GM10847 (cell line): ENCODE measurements around the gene HARBI1.

Experiments used
- POLR2A ChIP-seq: IDR thresholded peaks from 2 replicates; pipeline ENCODE4 v1.6.1; 2011; ENCODE audit not compliant: insufficient read length; ENCODE audit errors: extremely low read depth

HARBI1 gene

DNA sequence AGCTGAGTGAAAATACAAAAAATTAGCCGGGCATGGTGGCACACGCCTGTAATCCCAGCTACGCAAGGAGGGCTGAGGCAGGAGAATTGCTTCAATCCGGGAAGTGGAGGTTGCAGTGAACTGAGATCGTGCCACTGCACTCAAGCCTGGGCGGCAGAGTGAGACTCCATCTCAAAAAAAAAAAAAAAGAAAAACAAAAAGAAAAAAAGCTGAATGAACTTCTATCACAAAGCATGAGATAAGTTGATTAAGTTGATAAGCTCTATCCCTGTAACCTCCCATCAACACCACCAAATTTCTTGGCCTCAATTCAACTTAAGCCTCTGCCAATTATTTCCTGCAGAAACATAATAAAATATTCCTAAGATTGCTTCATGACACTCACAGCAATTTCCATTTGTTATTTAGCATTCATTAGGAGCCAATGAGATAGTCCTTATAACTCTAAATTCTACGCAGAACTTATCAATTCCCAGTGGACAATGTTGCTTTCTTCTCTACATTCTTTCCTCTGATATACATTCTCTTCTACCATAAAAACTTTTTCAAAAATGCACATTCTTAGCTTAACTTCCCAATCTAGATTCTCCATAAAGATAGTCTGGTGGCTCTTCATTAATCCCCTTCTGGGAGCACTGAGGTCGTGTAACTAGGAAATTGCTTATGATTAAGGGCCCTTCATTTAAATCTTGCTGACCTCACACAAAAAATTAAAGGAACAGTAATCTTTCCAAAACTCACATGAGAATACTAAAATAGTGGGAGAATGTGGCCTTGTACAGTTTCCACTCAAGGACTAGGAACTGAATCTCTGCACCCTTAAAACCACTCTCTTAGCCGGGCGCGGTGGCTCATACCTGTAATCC lies 26.1 kb downstream of the HARBI1 start:
- no peak for TF ChIP-seq POLR2A

DNA sequence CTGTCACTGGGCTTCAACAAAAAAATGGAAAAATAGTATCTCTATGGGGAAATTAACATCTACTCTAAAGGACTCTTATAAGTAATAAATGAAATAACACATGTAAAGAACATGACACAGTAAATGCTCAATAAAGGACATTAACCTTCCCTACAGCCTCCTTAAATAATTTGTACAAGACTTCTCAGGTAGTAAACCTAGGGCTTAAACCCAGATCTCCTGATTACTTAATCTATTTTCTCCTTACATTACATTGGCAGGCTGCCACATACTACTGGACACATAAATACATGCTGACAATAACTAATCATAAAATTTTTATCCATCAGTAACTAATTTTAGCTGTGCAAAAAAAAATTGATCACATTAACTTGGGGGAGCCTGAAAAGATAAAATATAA lies 28.1 kb downstream of the HARBI1 start:
- TF ChIP-seq POLR2A: no peak

DNA sequence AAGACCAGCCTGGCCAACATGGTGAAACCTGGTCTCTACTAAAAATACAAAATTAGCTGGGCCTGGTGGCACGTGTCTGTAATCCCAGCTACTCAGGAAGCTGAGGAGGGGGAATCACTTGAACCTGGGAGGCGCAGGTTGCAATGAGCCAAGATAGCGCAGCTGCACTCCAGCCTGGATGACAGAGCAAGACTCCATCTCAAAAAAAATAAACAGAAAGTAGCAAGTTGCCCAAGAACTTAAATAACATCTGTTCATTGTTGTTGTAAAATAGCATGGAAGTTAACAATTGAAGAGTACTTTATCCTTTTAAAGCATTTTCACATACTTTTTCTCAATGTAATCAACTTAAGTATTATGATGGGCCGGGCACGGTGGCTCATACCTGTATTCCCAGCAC lies 28.9 kb downstream of the HARBI1 start:
- no peak for TF ChIP-seq POLR2A

DNA sequence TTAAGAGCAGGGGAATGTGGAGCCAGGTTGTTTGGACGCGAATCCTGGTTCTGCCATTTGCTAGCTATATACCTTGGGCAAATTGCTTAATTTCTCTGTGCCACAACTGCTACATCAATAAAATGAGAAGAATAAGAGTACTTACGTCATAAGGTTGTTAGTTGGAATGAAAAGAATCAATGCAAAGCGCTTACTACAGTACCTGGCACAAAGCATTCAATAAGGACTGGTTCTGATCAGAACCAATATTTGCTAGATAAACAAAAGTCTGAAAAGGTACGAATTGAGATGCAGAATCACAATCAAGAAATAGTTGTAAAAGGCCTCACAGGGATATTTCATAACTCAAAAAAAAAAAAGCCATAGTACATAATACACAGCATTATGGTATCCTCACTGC lies 34.4 kb downstream of the HARBI1 start:
- TF ChIP-seq POLR2A: no peak

DNA sequence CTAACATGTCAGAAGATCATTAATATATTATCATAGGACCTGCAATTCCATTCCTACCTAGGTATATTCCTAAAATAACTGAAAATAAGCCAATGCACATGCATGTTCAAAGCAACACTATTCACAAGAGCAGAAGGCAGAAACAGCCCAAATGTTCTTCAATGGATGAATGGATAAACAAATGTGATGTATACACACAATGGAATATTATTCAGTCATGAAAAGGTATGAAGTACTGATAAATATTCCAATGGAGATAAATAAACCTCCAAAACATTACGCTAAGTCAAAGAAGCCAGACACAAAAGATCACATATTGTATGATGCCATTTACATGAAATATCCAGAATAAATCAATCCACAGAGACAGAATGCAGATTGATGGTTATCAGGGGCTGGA lies 40.0 kb downstream of the HARBI1 start:
- no peak for TF ChIP-seq POLR2A

DNA sequence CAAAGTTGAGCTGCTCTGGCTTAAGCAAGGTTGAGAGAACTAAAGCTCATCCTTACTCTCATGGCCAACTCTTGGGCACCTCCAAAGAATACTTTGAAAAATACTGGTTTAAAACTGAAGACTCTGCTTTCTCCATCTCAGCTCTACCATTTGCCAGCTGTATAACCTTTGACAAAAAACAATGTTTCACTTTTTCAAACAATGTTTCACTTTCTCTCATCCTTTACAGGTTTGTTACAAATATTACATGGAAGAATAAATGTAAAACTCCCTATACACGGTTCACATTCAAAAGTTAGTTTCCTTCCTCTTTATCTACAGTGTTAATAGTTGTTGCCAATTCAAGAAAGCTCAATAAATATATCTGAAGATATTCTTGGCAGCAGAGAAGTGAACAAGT lies 42.4 kb downstream of the HARBI1 start:
- TF ChIP-seq POLR2A: no peak

DNA sequence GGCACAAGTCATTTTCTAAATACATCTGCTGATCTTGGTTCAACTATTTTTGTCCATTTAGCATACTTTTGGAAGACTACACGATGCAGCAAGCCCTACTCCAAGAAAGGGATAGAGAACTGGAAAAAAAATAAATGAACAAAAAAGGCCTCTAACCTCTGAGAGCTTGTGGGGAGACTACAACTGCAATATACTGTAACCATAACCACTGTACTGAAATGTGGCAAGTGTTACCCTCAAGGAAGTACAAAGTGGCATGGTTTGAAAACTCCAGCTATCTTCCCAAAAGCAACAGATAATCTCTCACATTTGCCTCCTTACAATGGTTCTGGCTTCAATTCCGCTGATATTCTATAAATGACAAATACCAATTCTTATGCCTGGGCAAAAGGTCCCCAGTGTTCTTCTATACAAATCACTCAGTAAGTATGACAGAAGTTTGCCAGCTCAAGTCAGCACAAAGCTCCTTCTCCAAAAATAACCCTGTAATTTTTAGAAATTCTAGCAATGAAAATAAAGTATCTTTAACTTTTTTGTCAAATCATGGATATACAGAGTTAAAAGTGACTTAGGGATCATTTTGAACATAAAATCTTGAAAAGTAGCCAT lies 46.1 kb downstream of the HARBI1 start:
- no peak for TF ChIP-seq POLR2A

DNA sequence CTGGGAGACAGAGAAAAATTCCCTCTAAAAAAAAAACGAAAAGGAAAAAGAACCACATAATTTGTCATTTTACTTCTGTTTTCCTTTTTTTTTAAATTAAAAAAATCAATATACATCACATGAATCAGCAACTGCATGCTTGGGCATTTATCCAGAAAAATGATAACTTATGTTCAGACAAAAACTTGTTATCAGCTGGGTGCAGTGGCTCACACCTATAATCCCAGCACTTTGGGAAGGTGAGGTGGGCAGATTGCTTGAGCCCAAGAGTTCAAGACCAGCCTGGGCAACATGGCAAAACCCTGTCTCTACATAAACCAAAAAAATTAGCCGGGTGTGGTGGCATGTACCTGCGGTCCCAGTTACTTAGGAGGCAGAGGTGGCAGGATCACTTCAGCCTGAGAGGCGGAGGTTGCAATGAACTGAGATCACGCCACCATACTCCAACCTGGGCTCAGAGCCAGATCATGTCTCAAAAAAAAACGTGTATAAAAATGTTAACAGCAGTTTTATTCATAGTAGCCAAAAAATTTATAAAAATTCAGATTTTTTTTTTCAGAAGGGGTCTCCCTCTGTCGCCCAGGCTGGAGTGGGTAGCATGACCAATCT lies 51.7 kb downstream of the HARBI1 start:
- TF ChIP-seq POLR2A: no peak

DNA sequence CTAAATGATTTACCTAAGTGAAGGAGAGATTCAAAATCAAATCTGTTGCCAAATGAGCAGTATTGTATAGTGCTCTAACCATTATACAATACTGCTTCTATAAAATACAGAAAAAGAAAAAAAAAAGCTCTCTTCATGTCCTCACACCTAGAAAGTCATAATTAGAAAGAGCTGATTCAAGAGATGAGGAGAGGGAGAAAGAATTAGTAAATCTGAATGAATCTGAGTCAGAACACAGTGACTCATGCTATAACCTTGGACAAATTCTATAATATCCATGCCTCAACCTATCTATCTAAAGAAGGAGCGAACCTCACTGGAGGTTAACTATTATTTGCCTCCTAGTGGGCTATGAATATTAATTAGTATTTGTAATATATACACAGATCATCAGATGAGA lies 52.6 kb downstream of the HARBI1 start:
- no peak for TF ChIP-seq POLR2A

DNA sequence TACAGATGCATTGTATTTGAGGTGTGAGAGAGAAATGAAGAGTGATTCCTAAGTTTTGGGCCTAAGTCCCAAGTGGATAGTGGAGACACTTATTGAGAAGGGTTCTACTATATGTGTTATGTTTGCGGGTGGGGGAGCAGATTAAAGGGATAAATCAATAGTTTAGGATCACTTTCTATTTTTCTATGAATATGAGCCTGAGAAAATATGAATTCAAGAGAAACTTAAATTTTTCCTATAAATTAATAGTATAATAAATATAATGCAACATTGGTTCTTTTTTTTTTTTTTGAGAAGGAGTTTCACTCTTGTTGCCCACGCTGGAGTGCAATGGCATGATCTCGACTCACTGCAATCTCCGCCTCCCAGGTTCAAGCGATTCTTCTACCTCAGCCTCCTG lies 54.5 kb downstream of the HARBI1 start:
- TF ChIP-seq POLR2A: no peak

DNA sequence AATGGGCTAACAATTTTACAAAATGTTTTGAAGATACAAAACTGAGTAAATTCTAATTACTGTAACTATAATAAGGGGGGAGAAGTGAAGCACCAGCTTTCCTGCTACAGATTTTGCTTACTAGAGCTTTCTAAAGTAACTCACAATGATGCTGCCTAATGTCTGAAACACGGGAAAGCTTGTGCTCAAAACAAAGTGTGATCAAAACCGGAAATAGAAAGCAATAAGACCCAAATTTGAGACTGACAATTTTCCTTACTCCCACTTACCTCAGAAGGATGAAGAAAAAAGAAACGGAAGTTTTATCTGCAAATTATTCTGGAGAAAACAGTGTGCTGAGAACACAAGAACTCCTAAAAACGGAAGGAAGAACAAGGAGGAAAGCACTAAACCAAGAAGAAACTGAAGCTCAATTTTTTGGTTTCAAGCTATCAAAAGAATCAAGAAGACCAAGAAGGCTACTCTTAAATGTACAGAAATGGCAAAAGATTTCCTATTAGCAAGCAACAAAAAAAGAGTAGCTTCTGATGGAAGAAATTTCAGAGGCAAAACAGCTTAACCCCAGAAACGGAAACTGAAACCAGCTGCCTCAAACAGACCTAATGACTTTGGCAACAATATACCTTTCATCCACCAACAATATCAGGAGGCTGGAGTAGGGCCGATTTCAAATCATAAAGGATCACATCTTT lies 56.6 kb downstream of the HARBI1 start:
- no peak for TF ChIP-seq POLR2A

DNA sequence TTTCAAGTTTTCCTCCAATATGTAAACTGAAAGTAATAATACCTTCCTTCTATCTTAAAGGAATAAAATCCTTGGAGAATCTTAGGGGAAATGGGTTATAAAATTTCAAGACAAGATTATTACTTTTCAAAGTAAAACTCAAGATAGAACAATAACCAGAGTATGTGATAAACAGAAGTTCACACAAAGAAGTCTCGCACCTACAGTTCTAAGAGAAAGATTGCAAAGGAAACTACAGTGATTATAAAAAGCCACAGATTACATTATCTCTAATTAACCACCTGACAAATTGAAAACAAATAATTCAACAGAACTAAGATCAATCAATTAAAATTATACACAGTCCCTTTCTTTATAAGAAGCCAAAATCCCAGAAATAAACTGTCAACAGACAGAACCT lies 57.2 kb downstream of the HARBI1 start:
- no peak for TF ChIP-seq POLR2A

DNA sequence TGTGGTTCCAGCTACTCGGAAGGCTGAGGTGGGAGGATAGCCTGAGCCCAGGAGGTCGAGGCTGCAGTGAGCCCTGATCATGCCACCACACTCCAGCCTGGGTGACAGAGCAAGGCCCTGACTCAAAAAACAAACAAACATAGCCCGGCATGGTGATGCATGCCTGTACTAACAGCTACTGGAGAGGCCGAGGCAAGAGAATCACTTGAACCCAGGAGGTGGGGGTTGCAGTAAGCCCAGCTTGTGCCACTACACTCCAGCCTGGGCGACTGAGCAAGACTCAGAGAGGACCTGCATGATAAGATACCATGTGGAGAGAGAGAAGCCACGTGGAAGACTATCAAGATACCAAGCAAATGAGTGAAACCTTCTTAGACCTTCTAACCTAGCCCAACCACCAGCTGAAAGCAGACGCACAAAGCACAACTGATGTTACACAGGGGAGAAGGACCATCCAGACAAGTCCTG lies 59.3 kb downstream of the HARBI1 start:
- no peak for TF ChIP-seq POLR2A

DNA sequence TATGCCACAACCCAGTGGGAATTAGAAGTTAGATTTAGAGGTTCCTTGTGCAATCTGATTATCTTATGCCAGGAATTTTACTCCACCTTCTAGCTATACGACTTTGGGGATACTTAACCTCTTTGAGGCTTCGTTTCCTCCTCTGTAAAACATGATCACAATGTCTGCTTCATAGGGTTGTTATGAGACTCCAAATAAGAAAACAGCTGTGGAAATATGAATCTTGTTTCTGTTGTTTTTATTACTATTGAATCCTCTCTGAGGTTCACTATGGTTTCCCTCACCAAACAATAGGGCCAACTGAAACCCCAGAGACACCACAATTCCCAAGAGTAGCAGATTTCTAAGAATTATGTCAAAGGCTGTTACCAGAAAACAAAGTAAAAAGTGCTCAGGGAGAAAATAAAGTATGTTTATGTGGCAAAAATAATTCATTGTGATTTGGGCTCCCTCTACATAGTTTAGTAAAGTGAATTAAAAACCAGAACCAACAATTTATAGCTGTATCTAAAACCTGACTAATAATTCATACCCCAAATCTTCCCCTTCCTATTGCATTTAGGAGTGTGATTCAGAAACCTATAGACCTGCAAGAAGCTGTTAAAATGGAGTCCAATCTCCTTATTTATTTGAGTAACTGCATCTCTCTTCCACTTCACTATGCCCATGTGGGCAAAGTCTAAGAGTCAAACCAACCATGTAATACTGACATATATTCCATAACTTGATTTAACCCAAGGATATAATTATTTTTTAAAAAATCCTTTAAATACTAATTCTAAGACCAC lies 61.6 kb downstream of the HARBI1 start:
- no peak for TF ChIP-seq POLR2A
